Common myeloid progenitor, CD34-positive (primary cell): ENCODE measurements around the gene WDR43. TPM values are rescaled to one million over a fixed set of nuclear protein-coding genes. Genes with fewer than 3 reads are reported as not detected.

Experiments used
- CTCF ChIA-PET: fragments of 350-600 bp; sonication (Branson Sonifier 250); formaldehyde crosslinking; loops from one replicate; lab custom pipeline; 2021; ENCODE audit warnings: antibody characterized with exemption; lab: Charles Lee
- POLR2A ChIA-PET: fragments of 350-600 bp; sonication (Branson Sonifier 250); formaldehyde crosslinking; loops from one replicate; lab custom pipeline; 2021; ENCODE audit warnings: antibody characterized with exemption; lab: Charles Lee
- DNase-seq, 3 donors: peaks; one replicate each; pipeline versions ENCODE4 v3.0.0 to v3.0.0-alpha.2; 2013
- H3K27ac ChIP-seq, 2 experiments: 1 replicate in 1 of 2; 2 replicates in 1 of 2; pipeline ENCODE4 v1.7.0; 2013; ENCODE audit warnings: inconsistent platforms in 2 of 2, low read length in 2 of 2, mild to moderate bottlenecking in 2 of 2, low read depth in 1 of 2, moderate library complexity in 1 of 2; ENCODE audit not compliant: severe bottlenecking in 2 of 2, insufficient read depth in 1 of 2, poor library complexity in 1 of 2
- H3K27me3 ChIP-seq, 5 experiments: replicated peaks in 2 of 5; 1 replicate in 3 of 5; 2 replicates in 2 of 5; pipeline versions ENCODE4 v1.6.1 to v1.7.0; 2013; ENCODE audit warnings: low read length in 4 of 5, mild to moderate bottlenecking in 2 of 5, moderate library complexity in 2 of 5, inconsistent platforms in 1 of 5; ENCODE audit not compliant: insufficient read depth in 5 of 5, control insufficient read depth in 4 of 5
- H3K36me3 ChIP-seq, 4 experiments: 1 replicate in 2 of 4; 2 replicates in 2 of 4; pipeline versions ENCODE4 v1.6.1 to v1.7.0; 2013; ENCODE audit warnings: low read length in 3 of 4, control low read depth in 1 of 4, mild to moderate bottlenecking in 1 of 4; ENCODE audit not compliant: control insufficient read depth in 4 of 4, insufficient read depth in 4 of 4
- H3K4me1 ChIP-seq, 4 experiments: 1 replicate in 3 of 4; 2 replicates in 1 of 4; pipeline versions ENCODE4 v1.6.1 to v1.7.1; 2013; ENCODE audit warnings: low read length in 3 of 4, mild to moderate bottlenecking in 3 of 4, control low read depth in 1 of 4, inconsistent platforms in 1 of 4, moderate library complexity in 1 of 4; ENCODE audit not compliant: control insufficient read depth in 4 of 4, insufficient read depth in 4 of 4; ENCODE audit errors: control extremely low read depth in 1 of 4
- H3K4me3 ChIP-seq, 7 experiments: 1 replicate in 4 of 7; 2 replicates in 3 of 7; pipeline versions ENCODE4 v1.5.1 to v1.7.0; 2013; ENCODE audit warnings: mild to moderate bottlenecking in 7 of 7, low read length in 6 of 7, moderate library complexity in 6 of 7, inconsistent platforms in 2 of 7, low read depth in 2 of 7, control low read depth in 1 of 7; ENCODE audit not compliant: insufficient read depth in 4 of 7, control insufficient read depth in 1 of 7; ENCODE audit errors: extremely low read depth in 1 of 7
- H3K9me3 ChIP-seq, 5 experiments: 1 replicate in 4 of 5; 2 replicates in 1 of 5; pipeline versions ENCODE4 v1.6.1 to v1.7.1; 2013; ENCODE audit warnings: low read length in 4 of 5, mild to moderate bottlenecking in 2 of 5, inconsistent platforms in 1 of 5, low read depth in 1 of 5, moderate library complexity in 1 of 5; ENCODE audit not compliant: control insufficient read depth in 4 of 5, insufficient read depth in 2 of 5; ENCODE audit errors: control extremely low read depth in 1 of 5
- WGBS: methylation state at CpG from one replicate; pipeline ENCODE4 v1.1.5; 2013; ENCODE audit not compliant: insufficient coverage; 5-methylcytosine and 5-hydroxymethylcytosine counted together
- polyA plus RNA-seq: library from polyadenylated mRNA; unstranded; fragments of 120-200 nt; gene quantifications from one replicate; pipeline ENCODE4 v1.2.1, GENCODE V29; 2013

The WDR43 gene, protein sequence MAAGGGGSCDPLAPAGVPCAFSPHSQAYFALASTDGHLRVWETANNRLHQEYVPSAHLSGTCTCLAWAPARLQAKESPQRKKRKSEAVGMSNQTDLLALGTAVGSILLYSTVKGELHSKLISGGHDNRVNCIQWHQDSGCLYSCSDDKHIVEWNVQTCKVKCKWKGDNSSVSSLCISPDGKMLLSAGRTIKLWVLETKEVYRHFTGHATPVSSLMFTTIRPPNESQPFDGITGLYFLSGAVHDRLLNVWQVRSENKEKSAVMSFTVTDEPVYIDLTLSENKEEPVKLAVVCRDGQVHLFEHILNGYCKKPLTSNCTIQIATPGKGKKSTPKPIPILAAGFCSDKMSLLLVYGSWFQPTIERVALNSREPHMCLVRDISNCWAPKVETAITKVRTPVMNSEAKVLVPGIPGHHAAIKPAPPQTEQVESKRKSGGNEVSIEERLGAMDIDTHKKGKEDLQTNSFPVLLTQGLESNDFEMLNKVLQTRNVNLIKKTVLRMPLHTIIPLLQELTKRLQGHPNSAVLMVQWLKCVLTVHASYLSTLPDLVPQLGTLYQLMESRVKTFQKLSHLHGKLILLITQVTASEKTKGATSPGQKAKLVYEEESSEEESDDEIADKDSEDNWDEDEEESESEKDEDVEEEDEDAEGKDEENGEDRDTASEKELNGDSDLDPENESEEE
- 33.3 TPM for polyA plus RNA-seq

DNA sequence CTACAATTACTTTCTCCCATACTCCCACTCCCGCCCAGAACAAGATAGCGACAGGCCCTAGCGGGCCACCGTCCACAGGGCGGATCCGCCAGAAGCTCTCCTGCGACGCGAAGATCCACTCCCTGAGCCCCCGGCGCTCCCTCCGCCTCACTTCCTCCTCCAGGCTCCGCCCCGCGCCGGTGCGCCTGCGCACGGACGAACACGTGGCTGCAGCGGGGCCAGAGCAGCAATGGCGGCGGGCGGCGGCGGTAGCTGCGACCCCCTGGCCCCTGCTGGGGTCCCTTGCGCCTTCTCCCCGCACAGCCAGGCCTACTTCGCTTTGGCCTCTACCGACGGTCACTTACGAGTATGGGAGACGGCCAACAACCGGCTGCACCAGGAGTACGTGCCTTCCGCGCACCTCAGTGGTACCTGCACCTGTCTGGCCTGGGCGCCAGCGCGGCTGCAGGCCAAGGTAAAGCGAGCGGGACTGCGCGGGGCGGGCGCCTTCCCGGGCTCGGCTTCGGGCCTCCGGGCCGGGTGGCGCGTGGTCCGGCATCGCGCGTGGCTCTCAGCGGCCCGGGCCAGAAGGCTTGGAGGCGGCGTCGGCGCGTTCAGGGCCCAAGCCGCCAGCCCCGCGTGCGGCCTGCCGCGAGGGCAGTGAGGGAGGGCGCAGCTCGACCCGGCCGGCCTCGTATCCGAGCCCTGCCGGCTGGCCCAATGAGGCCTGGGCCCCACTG lies at the start of gene WDR43:
Gene WDR43, plus strand, starts transcription at position 198 of the 719 bp plus-strand sequence. Its CDS starts 32 bp downstream, at position 230.
- H3K27me3 ChIP-seq, result peaks cover 0 to 6% (median 0%) of the 10 kb centered on the region in 5 experiments
- WGBS, result 0% methylated on average over 69 of the region's 79 CpGs
- ChIA-PET POLR2A (interaction anchor here (0.6 to 0.7 kb wide), 2 partner anchors 25 to 267 kb away, joined by 4 to 8 read pairs; partner anchors contain the start of gene TRMT61B), CTCF (interaction anchor here (0.8 to 1.4 kb wide), 3 partner anchors 10 to 300 kb away, joined by 3 to 4 read pairs (median 3); partner anchors contain the start of gene TRMT61B)
- H3K27ac ChIP-seq, result peak within 1 kb of the TSS; percentile 60 to 87
- no peaks in the 10 kb centered on the region for H3K36me3 ChIP-seq
- H3K9me3 ChIP-seq, result no peaks in the 10 kb centered on the region
- DNase-seq, result peak; percentile 99
- peak within 1 kb of the TSS; percentile 66 to 100 (median 90) for H3K4me3 ChIP-seq
- peaks cover 13 to 38% (median 21%) of the 10 kb centered on the region in 4 experiments for H3K4me1 ChIP-seq

DNA sequence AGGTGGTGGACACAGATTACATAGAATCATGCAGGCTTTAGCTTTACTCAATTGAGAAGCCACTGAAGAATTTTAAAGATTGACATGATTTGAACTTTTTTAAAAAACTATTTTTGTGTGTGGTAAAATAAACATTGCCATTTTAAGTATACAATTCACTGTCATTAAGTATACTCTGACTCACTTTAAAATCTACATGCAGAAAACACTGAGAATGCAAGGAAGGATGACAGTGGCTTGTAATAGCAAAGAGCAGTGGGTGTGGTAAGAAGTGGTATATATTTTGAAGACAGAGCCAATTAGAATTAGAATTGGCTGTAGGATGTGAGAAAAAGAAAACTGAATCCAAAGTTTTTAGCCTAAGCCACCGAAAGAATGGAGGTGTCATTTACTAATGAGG lies 39.3 kb upstream of the WDR43 start:
- H3K27ac ChIP-seq, result no peak overlapping the region
- CTCF ChIA-PET, result interaction anchor here (1.3 kb wide), 1 partner anchor 14 kb away, joined by 4 read pairs; no protein-coding TSS in a partner anchor
- peaks cover 7 to 12% (median 10%) of the 10 kb centered on the region in 4 experiments for H3K36me3 ChIP-seq
- no peaks in the 10 kb centered on the region for H3K27me3 ChIP-seq
- POLR2A ChIA-PET, result interaction anchor here (0.6 kb wide), 1 partner anchor 31 kb away, joined by 3 read pairs; no protein-coding TSS in a partner anchor
- 100% methylated on average over 1 of the region's 1 CpG for WGBS
- H3K4me1 ChIP-seq, result no peaks in the 10 kb centered on the region
- no peak for DNase-seq
- no peak overlapping the region for H3K4me3 ChIP-seq
- no peaks in the 10 kb centered on the region for H3K9me3 ChIP-seq

DNA sequence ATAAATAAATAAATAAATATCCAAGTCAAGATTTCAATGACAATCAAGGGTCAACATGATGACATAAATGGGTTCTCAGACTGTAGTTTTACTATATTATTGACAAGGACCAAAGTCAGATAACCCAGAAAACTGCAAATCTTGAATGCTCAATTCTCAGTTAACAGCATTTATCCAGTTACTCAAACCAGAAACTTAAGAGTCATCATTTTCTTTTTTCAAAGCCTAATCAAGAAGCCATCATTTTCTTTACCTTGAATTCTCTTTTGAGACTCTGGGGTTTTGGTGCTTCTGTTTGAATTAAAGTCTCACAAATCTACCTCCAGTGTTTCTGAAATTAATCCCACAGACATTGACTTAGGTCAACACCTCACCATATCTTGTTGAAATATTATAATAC lies 38.5 kb upstream of the WDR43 start:
- no peak for DNase-seq
- ChIA-PET CTCF (no interaction called here), POLR2A (no interaction called here)
- no peaks in the 10 kb centered on the region for H3K9me3 ChIP-seq
- H3K36me3 ChIP-seq, result peaks cover 13 to 19% (median 17%) of the 10 kb centered on the region in 4 experiments
- H3K4me3 ChIP-seq, result no peak overlapping the region
- no peak overlapping the region for H3K27ac ChIP-seq
- no peaks in the 10 kb centered on the region for H3K4me1 ChIP-seq
- H3K27me3 ChIP-seq, result no peaks in the 10 kb centered on the region

DNA sequence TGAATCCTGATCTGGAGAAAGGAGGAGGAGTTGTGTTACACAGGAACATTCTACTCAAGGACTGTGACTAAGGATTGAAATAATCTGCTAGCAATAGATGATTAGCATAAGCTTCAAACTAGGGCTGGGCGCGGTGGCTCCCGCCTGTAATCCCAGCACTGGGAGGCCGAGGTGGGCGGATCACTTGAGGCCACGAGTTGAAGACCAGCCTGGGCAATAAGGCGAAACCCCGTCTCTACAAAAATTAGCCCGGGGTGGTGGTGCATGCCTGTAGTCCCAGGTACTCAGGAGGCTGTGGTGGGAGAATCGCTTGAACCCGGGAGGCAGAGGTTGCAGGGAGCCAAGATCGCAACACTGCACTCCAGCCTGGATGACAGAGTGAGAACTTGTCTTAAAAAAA lies 25.9 kb upstream of the WDR43 start:
- POLR2A ChIA-PET, result no interaction called here
- H3K4me3 ChIP-seq, result peak overlapping the region in 6 of 7 experiments; percentile 15 to 100 (median 91)
- CTCF ChIA-PET, result no interaction called here
- 89% methylated on average over 9 of the region's 12 CpGs for whole genome bisulfite sequencing
- H3K27me3 ChIP-seq, result no peaks in the 10 kb centered on the region
- peaks cover 11 to 26% (median 17%) of the 10 kb centered on the region in 4 experiments for H3K4me1 ChIP-seq
- H3K9me3 ChIP-seq, result no peaks in the 10 kb centered on the region
- H3K27ac ChIP-seq, result peak overlapping the region in 1 of 2 experiments; percentile 90
- no peak for DNase-seq
- peaks cover 6 to 10% (median 7%) of the 10 kb centered on the region in 4 experiments for H3K36me3 ChIP-seq

DNA sequence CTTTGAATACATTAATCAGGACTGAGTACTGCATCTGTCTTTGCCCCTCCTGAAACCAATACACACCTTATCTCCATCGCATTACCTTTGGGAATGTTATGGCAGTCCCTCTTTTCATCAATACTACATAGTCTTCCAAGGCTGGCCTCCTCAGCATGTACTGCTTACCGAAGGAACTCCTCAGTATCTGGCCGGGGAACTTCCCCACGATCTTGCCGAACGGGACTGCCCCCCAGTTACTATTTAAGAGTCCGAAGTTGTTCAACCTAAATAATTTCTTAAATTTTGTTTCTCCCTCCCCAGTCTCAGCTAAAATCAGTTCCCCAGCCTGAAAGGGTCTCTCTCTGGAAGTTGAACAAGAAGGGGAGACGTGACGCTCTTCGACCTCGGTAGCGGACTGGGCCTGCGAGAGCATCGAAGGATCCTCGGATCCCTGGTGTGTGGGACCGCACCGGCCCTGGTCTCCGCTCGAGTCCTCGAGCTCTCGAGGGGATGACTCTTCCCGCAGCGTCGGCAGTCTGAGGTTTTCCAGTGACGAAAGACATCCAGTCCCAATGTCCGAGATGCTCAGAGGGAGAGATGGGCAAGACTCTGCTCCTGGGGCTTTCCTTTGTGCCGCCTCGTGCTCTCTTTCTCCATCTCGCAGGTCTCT lies 24.8 kb upstream of the WDR43 start:
- CTCF ChIA-PET, result interaction anchor here (0.7 to 1.2 kb wide), 3 partner anchors 10 to 72 kb away, joined by 3 to 5 read pairs (median 3); no protein-coding TSS in a partner anchor
- WGBS, result under 1% methylated on average over 25 of the region's 29 CpGs
- H3K4me1 ChIP-seq, result peaks cover 11 to 26% (median 17%) of the 10 kb centered on the region in 4 experiments
- no peaks in the 10 kb centered on the region for H3K9me3 ChIP-seq
- peaks cover 0 to under 1% (median 0%) of the 10 kb centered on the region in 5 experiments for H3K27me3 ChIP-seq
- H3K36me3 ChIP-seq, result peaks cover 0 to 5% (median 2%) of the 10 kb centered on the region in 4 experiments
- peak overlapping the region; percentile 72 to 100 (median 93) for H3K4me3 ChIP-seq
- no peak for DNase-seq
- peak overlapping the region; percentile 79 to 90 for H3K27ac ChIP-seq
- POLR2A ChIA-PET, result interaction anchor here (1.2 to 1.8 kb wide), 3 partner anchors 10 to 26 kb away, joined by 4 to 5 read pairs (median 4); partner anchors contain the start of gene WDR43
